Fibroblast of skin of back (primary cell): ENCODE results near the gene AGAP1.

Source experiments
- DNase-seq: peaks from one replicate; pipeline ENCODE4 v3.0.0-alpha.2; 2013

AGAP1 gene

GRCh38 chr2:235951982-235952381 lies 458.1 kb downstream of the AGAP1 start:
- DNase-seq, result peak; percentile 34

- no peak for DNase-seq
These were observed 458.9 kb downstream of the AGAP1 start for GRCh38 chr2:235952714-235953113.

- no peak for DNase-seq
These were observed 460.4 kb downstream of the AGAP1 start for GRCh38 chr2:235954281-235954680.

- DNase-seq, result no peak
These were observed 461.1 kb downstream of the AGAP1 start for GRCh38 chr2:235954888-235955480.

- no peak for DNase-seq
These were observed 461.8 kb downstream of the AGAP1 start for GRCh38 chr2:235955664-235956063.

- DNase-seq, result no peak
These were observed 462.6 kb downstream of the AGAP1 start for GRCh38 chr2:235956281-235956970.

- DNase-seq, result no peak
These were observed 463.4 kb downstream of the AGAP1 start for GRCh38 chr2:235957251-235957650.

- peak; percentile 47 for DNase-seq
These were observed 464.5 kb downstream of the AGAP1 start for GRCh38 chr2:235958221-235958930.

GRCh38 chr2:235958931-235959410 lies 465.1 kb downstream of the AGAP1 start:
- DNase-seq, result no peak

GRCh38 chr2:235960011-235960715 lies 466.3 kb downstream of the AGAP1 start:
- DNase-seq, result no peak

GRCh38 chr2:235960716-235961640 lies 467.1 kb downstream of the AGAP1 start:
- DNase-seq, result no peak

- DNase-seq, result no peak
These were observed 467.9 kb downstream of the AGAP1 start for GRCh38 chr2:235961711-235962110.

- DNase-seq, result no peak
These were observed 470.2 kb downstream of the AGAP1 start for GRCh38 chr2:235963853-235964577.

GRCh38 chr2:235964787-235965390 lies 471.0 kb downstream of the AGAP1 start:
- no peak for DNase-seq

- no peak for DNase-seq
These were observed 472.6 kb downstream of the AGAP1 start for GRCh38 chr2:235966396-235966795.

GRCh38 chr2:235966932-235967757 lies 473.3 kb downstream of the AGAP1 start:
- no peak for DNase-seq

GRCh38 chr2:235968155-235968554 lies 474.3 kb downstream of the AGAP1 start:
- no peak for DNase-seq

- no peak for DNase-seq
These were observed 474.9 kb downstream of the AGAP1 start for GRCh38 chr2:235968616-235969324.
